ENCODE measurements around the gene SIN3B.
"Not testable (repeated sequence)": the region's sequence is repeated elsewhere in the genome, so short reads cannot be mapped to it uniquely, and the experiment has no call there.

SIN3B gene

GRCh38 chr19:16872728-16873127 lies 43.5 kb downstream of the SIN3B start:
- DNase-seq: no peak

DNA sequence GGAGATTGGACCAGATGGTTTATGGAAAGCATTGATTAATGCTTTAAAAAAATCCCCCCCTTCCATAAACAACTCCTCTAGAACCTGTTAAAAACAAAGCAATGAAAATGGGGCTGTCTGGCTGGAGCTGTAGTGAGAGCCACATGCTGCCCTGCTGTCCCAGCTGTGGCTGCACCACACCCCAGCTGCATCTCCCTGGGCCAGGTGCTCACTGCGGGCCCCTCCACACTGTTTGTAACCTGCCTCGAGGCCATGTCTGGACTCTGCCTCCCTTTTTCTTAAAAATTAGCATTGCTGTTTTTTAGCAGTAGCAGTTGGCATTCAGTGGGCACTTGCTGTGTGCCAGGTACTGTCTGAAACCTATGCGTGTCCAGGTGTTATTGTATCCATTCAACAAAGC lies 44.4 kb downstream of the SIN3B start:
- no peak for DNase-seq

DNA sequence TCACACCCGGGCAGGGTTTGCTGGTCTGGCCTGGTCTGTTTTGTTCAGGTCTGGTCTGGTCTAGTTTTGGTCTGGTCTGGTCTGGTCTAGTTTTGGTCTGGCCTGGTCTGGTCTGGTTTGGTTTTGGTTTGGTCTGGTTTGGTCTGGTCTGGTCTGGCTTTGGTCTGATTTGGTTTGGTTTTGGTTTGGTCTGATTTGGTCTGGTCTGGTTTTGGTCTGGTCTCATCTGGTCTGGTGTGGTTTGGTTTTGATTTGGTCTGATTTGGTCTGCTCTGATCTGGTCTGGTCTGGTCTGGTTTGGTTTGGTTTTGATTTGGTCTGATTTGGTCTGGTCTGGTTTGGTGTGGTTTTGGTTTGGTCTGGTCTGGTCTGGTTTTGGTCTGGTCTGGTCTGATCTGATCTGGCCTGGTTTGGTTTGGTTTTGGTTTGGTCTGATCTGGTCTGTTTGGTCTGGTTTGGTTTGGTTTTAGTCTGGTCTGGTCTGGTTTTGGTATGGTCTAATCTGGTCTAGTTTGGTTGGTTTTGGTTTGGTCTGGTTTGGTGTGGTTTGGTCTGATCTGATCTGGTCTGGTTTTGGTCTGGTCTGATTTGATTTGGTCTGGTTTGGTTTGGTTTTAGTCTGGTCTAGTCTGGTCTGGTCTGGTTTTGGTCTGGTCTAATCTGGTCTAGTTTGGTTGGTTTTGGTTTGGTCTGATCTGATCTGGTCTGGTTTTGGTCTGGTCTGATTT lies 45.2 kb downstream of the SIN3B start:
- DNase-seq: no peak

DNA sequence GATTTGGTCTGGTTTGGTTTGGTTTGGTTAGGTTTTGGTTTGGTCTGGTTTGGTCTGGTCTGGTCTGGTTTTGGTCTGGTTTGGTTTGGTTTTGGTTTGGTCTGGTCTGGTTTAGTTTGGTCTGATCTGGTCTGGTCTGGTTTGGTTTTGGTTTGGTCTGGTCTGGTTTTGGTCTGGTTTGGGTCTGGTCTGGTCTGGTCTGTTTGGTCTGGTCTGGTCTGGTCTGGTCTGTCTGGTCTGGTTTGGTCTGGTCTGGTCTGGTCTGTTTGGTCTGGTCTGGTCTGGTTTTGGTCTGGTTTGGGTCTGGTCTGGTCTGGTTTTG lies 45.7 kb downstream of the SIN3B start:
- DNase-seq: not testable (repeated sequence)

- DNase-seq: no peak
Observed at GRCh38 chr19:16875584-16876555, 46.7 kb downstream of the SIN3B start.

GRCh38 chr19:16876904-16877361 lies 47.7 kb downstream of the SIN3B start:
- DNase-seq: no peak

DNA sequence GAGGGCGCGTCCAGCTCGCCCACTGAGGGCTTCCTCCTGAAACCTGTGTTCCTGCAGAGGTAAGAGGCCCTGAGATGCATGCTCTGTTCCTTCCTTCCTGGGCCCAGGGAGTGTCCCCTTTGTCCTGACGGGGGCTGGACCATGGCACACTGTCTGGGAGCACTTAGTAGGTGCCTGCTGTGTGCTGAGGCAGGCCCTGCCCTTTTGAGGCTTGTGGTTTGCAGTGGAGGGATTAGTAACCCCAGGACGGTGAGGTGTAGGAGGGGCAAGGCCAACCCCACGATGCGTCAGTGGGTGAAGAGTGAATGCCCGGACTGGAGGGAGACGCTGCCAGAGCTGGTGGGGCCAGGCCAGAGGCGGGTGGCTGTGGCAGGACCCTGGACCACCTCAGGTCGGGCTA lies 48.4 kb downstream of the SIN3B start:
- no peak for DNase-seq

GRCh38 chr19:16878181-16878965 lies 49.2 kb downstream of the SIN3B start:
- no peak for DNase-seq

DNA sequence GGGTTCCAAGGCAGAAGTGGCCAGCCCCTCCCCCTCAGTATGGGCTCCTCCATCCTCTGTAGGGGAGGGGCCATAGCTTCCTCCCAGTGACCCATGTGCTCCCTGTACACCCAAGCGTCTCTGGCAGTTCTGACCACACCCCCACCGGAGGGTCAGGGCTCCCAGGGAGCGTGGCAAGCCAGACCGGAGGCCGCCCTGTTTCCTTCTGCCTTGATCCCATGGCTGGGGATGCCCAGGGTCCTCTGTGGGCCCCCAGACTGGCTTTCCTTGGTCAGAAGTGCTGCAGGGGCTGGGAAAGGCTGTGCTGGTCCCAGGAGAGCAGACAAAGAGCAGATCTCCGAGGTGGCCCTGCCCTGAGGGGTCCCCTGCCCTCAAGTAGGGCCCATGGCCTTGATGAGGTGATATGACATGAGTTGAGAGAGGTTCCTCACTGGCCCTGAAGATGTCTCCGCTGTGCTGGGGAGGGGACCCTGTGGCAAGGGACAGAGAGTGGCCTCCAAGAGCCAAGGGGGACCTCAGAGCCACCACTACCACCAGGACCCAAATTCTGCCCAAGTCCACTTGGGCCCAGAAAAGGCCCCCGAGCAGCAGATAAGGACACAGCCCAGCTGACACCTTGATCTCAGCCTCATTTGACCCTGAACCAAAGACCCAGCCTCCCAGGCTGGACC lies 51.8 kb downstream of the SIN3B start:
- DNase-seq: no peak

- DNase-seq: no peak
Observed at GRCh38 chr19:16882146-16882545, 52.9 kb downstream of the SIN3B start.

- no peak for DNase-seq
Observed at GRCh38 chr19:16883522-16883921, 54.3 kb downstream of the SIN3B start.

- no peak for DNase-seq
Observed at GRCh38 chr19:16885166-16885565, 56.0 kb downstream of the SIN3B start.

GRCh38 chr19:16886305-16886880 lies 57.2 kb downstream of the SIN3B start:
- DNase-seq: no peak

- DNase-seq: no peak
Observed at GRCh38 chr19:16887353-16888265, 58.4 kb downstream of the SIN3B start.

GRCh38 chr19:16888629-16889365 lies 59.6 kb downstream of the SIN3B start, which contains the start of gene F2RL3:
Gene F2RL3, plus strand, starts transcription at chr19:16888999. Its CDS starts 191 bp downstream, at chr19:16889190.
- no peak for DNase-seq

DNA sequence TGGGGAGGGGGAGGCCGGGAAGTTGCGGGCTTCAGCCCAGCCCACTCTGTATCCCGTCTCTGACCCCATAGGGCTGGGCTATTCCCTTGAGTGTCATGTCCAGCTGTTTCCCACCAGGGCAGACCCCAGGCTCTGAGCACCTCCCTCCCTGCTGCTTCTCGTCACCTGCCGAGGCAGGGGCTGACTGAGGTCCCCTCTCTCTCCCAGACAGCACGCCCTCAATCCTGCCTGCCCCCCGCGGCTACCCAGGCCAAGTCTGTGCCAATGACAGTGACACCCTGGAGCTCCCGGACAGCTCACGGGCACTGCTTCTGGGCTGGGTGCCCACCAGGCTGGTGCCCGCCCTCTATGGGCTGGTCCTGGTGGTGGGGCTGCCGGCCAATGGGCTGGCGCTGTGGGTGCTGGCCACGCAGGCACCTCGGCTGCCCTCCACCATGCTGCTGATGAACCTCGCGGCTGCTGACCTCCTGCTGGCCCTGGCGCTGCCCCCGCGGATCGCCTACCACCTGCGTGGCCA lies 60.2 kb downstream of the SIN3B start:
- no peak for DNase-seq

- no peak for DNase-seq
Observed at GRCh38 chr19:16889883-16890460, 60.8 kb downstream of the SIN3B start.

GRCh38 chr19:16890461-16891184 lies 61.4 kb downstream of the SIN3B start:
- no peak for DNase-seq
